ENCODE results near the gene TBC1D3B. TPM values are rescaled to one million over a fixed set of nuclear protein-coding genes. Genes with fewer than 3 reads are reported as not detected.
"Not testable (repeated sequence)": the region's sequence is repeated elsewhere in the genome, so short reads cannot be mapped to it uniquely, and the experiment has no call there.

Gene TBC1D3B
- total RNA-seq, 1 donor from 2014 or later = 12.9 TPM

- intact Hi-C loops (cut with micrococcal nuclease) = not testable (repeated sequence)
These were observed 24.7 kb upstream of the TBC1D3B start for GRCh38 chr17:36201102-36201501.

GRCh38 chr17:36198831-36199465 is 22.5 kb upstream of the TBC1D3B start:
- intact Hi-C loops (cut with micrococcal nuclease) = no loop called here

- intact Hi-C loops (cut with micrococcal nuclease) = no loop called here
These were observed 20.9 kb upstream of the TBC1D3B start for GRCh38 chr17:36197387-36197703.

DNA sequence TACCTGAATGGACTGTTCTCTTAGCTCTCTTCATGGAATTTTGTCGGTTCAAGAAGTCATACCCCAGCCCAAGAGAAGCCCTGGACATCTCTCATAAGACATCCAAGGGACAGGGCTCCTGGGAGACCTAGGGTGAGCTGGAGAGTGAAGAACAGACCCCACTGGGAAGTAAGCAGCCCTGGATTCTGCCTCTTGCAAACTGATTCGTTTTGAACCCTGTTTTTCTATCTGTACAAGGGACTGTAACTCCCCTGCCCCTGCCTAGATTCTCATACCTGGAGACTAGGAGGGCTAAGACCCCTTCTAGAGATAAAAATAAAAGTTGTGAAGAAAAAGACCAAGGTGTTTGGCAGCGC is 19.7 kb upstream of the TBC1D3B start:
- intact Hi-C loops (cut with micrococcal nuclease) = no loop called here

GRCh38 chr17:36195434-36196130 is 19.1 kb upstream of the TBC1D3B start:
- intact Hi-C loops (cut with micrococcal nuclease) = no loop called here

GRCh38 chr17:36194832-36195433 is 18.5 kb upstream of the TBC1D3B start:
- intact Hi-C loops (cut with micrococcal nuclease) = not testable (repeated sequence)

DNA sequence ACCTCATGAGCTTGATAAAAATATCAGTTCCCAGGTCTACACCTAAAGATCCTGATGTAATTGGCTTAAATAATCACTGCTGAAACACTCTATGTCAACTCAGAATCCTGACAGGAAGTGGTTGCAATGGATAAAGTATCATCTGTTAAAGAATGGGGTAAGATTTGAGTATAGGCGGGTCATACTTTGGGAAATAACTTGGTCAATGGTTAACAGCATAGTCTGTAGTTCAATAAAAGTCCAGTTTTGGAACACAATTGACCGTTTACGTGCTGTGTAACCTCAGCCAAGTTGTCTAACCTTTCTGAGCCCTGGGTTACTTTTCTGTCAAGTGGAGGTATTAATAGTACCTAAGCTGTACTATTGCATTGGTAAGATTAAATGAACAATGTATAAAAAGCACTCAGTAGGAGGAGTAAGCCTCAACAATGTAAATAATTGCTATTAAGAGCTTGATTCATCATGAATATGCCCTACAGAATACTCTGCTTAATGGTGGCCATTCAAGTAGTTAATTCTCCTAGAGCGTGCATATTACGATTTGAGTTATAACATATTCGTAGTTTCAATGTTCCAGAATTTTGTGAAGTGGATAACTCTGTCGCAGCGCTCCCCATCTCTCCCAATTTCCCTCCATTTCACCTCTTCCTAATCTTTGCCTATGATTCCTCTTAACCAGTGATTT is 17.9 kb upstream of the TBC1D3B start:
- intact Hi-C loops (cut with micrococcal nuclease) = not testable (repeated sequence)

- intact Hi-C loops (cut with micrococcal nuclease) = no loop called here
These were observed 16.9 kb upstream of the TBC1D3B start for GRCh38 chr17:36193216-36193775.

DNA sequence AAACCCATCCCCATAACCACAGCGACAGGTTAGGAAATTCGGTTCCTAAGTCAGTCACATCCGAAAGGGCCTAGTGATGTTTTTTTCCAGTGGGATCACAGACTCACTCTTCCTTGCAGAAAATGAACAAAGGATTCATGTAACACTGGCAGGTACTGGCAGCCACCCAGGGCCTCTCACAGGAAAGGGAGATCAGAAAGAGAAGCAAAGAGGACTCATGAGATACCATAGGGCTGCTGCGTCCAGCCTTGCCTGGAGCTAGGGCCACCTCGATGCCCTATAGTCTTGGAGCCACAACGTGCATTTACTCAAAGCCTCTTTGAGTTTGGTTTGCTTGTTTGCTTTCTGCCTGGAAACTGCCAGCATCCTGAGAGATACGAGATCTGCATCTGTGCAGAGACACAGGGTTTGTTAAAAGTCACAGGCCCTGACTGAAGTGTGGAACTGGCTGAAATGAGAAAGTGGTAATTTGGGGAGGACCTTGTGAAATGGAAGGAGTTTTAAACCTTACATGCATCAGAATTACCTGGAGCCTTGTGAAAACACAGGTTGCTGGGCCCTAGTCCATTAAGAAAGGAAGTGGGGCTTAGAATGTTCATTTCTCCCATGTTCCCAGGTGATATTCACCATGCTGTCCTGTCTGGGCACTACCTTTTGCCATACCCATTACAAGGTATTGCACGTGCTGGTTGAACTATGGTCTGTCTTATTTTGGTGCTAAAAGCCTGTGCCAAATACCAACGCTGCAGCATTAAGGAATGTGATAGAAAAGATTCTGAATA is 14.3 kb upstream of the TBC1D3B start:
- intact Hi-C loops (cut with micrococcal nuclease) = not testable (repeated sequence)

- intact Hi-C loops (cut with micrococcal nuclease) = not testable (repeated sequence)
These were observed 13.6 kb upstream of the TBC1D3B start for GRCh38 chr17:36189993-36190392.

- intact Hi-C loops (cut with micrococcal nuclease) = no loop called here
These were observed 12.5 kb upstream of the TBC1D3B start for GRCh38 chr17:36188891-36189306.

- intact Hi-C loops (cut with micrococcal nuclease) = not testable (repeated sequence)
These were observed 11.7 kb upstream of the TBC1D3B start for GRCh38 chr17:36187943-36188665.

- intact Hi-C loops (cut with micrococcal nuclease) = not testable (repeated sequence)
These were observed 10.7 kb upstream of the TBC1D3B start for GRCh38 chr17:36186810-36187763.

- intact Hi-C loops (cut with micrococcal nuclease) = no loop called here
These were observed 9.0 kb upstream of the TBC1D3B start for GRCh38 chr17:36185416-36185815.

GRCh38 chr17:36184023-36184765 is 7.8 kb upstream of the TBC1D3B start:
- intact Hi-C loops (cut with micrococcal nuclease) = no loop called here

DNA sequence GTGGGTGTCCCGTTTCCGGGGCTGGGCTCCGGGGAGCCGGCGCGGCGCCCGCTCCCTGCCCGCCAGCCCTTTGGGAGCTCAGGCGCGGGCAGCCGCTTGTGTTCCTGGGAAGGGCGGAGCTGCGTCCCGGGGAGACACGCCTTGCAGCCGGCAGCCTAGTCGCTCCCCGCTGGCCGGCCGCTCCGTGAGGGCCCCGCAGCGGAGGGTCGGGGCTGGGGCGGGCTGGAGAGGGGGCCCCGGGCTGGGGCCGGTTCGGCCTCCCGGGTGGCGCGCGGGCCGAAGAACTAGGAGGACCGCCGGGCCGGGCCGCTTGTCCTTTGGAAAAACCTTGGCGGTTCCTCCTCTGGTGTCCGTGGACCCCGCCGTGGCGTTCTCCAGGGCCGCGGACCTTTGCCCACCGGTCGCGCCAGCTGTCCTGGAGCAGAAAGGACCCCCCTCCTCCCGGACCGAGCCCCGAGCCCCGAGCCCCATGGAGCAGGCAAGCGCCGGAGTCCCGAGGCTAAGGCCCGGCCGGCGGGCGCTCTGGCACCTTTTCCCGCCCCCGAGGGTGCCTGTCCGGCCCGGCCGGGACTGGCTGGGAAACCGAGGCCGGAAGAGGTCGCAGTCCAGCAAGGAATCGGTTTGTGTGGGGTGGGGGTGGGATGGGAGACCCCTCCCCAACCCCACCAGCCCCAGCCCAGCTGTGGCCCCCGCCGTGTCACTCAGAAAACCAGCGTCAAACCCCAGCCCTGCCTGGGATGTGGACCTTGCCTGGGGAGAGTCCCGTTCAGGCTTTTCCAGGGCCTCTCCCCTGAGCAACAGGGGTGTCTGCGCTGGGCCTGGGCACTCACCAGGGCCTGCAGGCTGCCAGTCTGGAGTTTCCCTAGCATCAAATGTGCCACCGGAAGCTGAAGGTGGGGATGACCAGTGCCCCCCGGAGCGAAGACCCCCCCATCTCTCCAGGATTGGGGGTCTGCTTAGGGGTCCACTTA is 6.8 kb upstream of the TBC1D3B start:
- intact Hi-C loops (cut with micrococcal nuclease) = no loop called here

GRCh38 chr17:36182176-36183000 is 6.0 kb upstream of the TBC1D3B start:
- intact Hi-C loops (cut with micrococcal nuclease) = no loop called here
